Cardiac muscle cell (in vitro differentiated cells and primary cell): Measurements from ENCODE around the gene C5orf58. TPM values are rescaled to one million over a fixed set of nuclear protein-coding genes. Genes with fewer than 3 reads are reported as not detected.
A peak's percentile ranks its signal among the peaks of the same experiment; 100 is the strongest.
"Not testable (repeated sequence)": the region's sequence is repeated elsewhere in the genome, so short reads cannot be mapped to it uniquely, and the experiment has no call there.

Experiments
- DNase-seq, 2 donors: peaks; one replicate each; pipeline versions ENCODE4 v3.0.0 to v3.0.0-alpha.2; 2010 to 2017; ENCODE audit warnings: low read depth in 1 of 2, low spot score in 1 of 2
- H3K27ac ChIP-seq: fragments of 200-600 bp; sonication (generic); 2 replicates; pipeline ENCODE4 v1.5.1; 2016
- H3K27me3 ChIP-seq: fragments of 200-600 bp; sonication (generic); 2 replicates; pipeline ENCODE4 v1.6.0; 2016; ENCODE audit warnings: control low read depth
- H3K36me3 ChIP-seq: fragments of 200-600 bp; sonication (generic); 2 replicates; pipeline ENCODE4 v1.5.1; 2016; ENCODE audit warnings: control low read depth
- H3K4me1 ChIP-seq: fragments of 200-600 bp; sonication (generic); 2 replicates; pipeline ENCODE4 v1.8.1; 2017; ENCODE audit warnings: low read depth, mild to moderate bottlenecking, mixed run types
- H3K4me3 ChIP-seq: fragments of 200-600 bp; sonication (generic); 2 replicates; pipeline ENCODE4 v1.5.1; 2016; ENCODE audit warnings: mild to moderate bottlenecking
- H3K9me3 ChIP-seq: fragments of 200-600 bp; sonication (generic); 2 replicates; pipeline ENCODE4 v1.5.1; 2017; ENCODE audit warnings: low read depth, mild to moderate bottlenecking, control low read depth
- polyA plus RNA-seq: library from polyadenylated mRNA; unstranded; fragments of >200 nt; fragmentation: Nextera tagmentation; extraction: Ambion mirVana; gene quantifications from 2 replicates; pipeline ENCODE4 v1.2.1, GENCODE V29; 2016
- total RNA-seq: library from RNA; depleted of rRNA; stranded (reverse); fragments of >200 nt; gene quantifications from 2 replicates; pipeline ENCODE4 v1.2.3, GENCODE V29; 2016
- TF ChIP-seq, protein P1 (sequence below): IDR thresholded peaks from 2 replicates; pipeline ENCODE4 v1.5.1; 2012; ENCODE audit warnings: low read depth, mild to moderate bottlenecking, low read length

The C5orf58 gene
- total and polyA plus RNA-seq, 2 experiments from 2014 or later = not detected

DNA sequence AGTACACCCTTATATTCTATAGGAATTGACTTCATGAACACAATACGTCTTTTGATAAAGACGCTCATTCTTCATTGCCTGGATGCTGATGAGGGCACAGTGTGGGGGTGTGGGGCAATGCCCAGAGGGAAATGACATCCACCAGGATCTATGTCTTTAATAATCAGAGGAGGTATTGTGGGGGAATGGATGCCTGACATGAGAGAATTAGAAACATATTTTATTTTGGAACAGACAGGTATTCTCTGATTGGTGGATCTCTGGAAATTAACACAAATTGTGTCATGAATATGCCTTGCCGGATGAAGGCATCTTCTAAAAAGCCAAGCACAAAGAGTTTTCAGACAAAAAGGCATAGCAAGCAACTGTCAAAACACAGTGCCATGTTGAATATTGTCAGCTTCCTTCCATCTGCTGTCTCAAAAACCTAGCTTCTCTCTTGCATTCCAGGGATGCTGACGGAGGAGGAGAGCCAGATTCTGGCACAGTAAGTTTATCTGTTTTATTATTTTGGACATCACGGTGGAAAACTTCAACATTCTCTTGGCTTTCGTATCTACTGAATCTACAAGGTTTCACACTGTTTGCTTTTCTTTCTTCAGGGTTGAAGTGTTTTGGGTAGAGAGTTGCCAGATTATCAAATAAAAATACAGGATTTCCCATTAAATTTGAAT, 3.9 kb upstream of the C5orf58 start:
- DNase-seq = no peak
- no peaks in the 10 kb centered on the region for H3K4me1 ChIP-seq
- no peak overlapping the region for H3K4me3 ChIP-seq
- H3K36me3 ChIP-seq = no peaks in the 10 kb centered on the region
- H3K27me3 ChIP-seq = no peaks in the 10 kb centered on the region
- no peaks in the 10 kb centered on the region for H3K9me3 ChIP-seq
- H3K27ac ChIP-seq = no peak overlapping the region
- TF ChIP-seq, protein P1, sequence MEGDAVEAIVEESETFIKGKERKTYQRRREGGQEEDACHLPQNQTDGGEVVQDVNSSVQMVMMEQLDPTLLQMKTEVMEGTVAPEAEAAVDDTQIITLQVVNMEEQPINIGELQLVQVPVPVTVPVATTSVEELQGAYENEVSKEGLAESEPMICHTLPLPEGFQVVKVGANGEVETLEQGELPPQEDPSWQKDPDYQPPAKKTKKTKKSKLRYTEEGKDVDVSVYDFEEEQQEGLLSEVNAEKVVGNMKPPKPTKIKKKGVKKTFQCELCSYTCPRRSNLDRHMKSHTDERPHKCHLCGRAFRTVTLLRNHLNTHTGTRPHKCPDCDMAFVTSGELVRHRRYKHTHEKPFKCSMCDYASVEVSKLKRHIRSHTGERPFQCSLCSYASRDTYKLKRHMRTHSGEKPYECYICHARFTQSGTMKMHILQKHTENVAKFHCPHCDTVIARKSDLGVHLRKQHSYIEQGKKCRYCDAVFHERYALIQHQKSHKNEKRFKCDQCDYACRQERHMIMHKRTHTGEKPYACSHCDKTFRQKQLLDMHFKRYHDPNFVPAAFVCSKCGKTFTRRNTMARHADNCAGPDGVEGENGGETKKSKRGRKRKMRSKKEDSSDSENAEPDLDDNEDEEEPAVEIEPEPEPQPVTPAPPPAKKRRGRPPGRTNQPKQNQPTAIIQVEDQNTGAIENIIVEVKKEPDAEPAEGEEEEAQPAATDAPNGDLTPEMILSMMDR = no peak

DNA sequence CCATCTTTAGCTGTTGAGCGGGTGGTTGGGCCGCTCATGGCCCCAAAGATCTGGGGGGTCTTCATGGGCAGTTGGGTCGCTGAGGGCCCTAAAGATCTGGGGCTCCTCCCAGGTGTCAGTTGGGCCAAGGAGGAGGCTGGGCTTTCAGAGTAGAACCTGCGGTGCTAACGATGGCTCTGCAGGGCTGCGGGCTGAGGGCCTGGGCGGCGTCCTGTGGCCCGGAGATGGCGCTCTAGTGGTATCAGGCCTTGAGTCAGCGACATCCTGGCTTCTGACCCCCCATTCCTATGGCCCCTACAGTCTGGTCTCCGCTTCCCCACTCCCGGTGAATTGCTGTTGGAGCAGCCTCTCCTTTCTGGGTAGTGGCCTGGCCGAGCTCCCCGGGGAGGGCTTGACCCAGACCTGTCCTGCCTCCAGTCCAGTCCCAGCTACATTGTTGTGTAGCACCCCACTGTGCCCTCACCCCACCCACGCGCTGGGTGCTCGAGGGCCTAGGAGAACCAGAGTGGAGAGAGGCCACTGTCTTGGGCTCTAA, 640 bp downstream of the C5orf58 start:
- Histone ChIP-seq H3K9me3 (no peaks in the 10 kb centered on the region), H3K4me1 (no peaks in the 10 kb centered on the region), H3K36me3 (no peaks in the 10 kb centered on the region), H3K4me3 (no peak overlapping the region), H3K27ac (no peak overlapping the region), H3K27me3 (peaks cover 7% of the 10 kb centered on the region)
- DNase-seq = no peak
- TF ChIP-seq, protein P1 = no peak

DNA sequence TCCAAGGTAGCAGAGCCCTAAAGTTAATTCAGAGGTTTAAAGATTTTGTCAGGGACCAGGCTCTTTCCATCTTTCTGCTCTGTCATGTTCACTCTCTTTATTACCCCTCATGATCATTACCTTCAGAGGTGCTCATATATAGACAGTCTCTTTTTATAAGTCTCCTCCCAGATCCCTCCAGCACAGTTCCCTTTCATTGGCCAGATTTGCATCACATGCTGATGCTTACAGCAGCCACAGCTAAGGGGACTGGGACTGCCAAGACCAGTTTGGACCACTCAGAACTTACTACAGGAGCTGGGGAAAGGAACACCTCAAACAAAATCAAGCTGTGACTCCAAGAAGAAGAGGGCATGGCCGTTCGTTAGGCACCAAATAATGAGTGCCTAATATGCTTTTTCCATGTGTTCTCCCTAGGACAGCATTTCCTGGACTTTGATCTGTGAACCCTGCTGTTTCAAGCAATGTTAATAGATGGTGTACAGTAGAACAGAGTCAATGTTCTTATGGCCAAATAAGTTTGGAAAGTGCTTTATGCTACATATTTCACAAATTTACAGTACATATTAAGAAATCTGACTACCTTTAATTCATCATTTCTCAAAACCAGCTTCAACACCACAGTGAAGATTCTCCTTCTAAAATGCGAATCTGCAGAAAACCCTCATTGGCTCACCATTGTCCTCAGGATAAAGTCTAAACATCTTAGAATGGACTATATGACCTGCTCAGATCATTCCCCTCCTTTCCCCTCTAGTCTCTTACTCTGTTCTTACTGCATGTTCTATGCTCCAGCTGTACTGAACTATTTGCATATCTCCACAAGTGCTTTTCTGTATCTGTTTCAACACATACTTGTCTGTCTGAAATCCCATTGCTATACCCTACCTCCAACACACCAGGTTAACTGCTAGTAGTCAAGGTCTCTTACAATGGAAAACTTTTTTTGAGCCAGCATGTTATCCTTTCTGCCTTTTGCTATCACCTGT, 3.4 kb downstream of the C5orf58 start:
- Histone ChIP-seq H3K9me3 (no peaks in the 10 kb centered on the region), H3K4me1 (no peaks in the 10 kb centered on the region), H3K36me3 (no peaks in the 10 kb centered on the region), H3K27me3 (peaks cover 9% of the 10 kb centered on the region), H3K27ac (no peak overlapping the region), H3K4me3 (no peak overlapping the region)
- TF ChIP-seq, protein P1 = no peak
- peak in 1 of 2 donors; percentile 41 for DNase-seq

DNA sequence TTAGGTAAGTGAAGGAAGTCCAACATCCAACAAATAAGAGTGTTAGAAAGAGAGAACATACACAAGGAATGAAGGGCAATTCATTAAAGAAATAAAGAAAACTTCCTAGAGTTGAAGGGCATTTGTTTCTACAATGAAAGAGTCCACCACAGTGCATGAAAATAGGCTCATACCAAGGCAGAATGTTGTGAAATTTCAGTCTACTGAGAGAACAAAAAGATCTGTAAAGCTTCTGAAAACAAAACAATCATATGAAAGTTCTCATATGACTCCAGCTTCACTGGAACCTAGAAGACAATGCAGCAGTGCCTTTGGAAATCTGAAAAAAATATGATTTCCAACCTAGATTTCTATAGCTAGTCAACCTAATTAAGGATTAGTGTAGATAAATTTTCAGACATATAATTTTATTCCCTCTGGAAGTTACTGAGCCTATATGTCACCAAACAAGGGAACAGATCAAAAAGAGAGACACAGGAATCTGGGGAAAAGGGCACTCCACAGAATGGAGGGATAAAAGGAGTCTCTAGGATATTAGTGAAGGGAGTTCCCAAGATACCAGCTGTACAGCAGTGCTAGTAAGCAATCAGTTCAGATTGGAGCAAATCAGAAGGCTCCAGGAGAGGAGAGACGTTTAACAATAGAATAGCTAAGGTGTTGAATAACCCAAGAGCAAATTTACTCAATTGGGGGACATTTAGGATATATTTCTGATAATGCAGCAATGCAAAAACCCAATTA, 5.8 kb downstream of the C5orf58 start:
- TF ChIP-seq, protein P1 = no peak
- no peak for DNase-seq
- H3K9me3 ChIP-seq = no peaks in the 10 kb centered on the region
- H3K27ac ChIP-seq = no peak overlapping the region
- H3K4me1 ChIP-seq = no peaks in the 10 kb centered on the region
- peaks cover 9% of the 10 kb centered on the region for H3K27me3 ChIP-seq
- no peak overlapping the region for H3K4me3 ChIP-seq
- no peaks in the 10 kb centered on the region for H3K36me3 ChIP-seq

DNA sequence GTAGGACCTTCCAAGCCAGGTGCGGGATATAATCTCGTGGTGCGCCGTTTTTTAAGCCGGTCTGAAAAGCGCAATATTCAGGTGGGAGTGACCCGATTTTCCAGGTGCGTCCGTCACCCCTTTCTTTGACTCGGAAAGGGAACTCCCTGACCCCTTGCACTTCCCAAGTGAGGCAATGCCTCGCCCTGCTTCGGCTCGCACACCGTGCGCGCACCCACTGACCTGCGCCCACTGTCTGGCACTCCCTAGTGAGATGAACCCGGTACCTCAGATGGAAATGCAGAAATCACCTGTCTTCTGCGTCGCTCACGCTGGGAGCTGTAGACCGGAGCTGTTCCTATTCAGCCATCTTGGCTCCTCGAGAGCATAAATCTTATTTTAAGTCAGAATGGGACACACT, 12.7 kb downstream of the C5orf58 start:
- H3K4me1 ChIP-seq, H3K27me3 ChIP-seq, H3K4me3 ChIP-seq, H3K9me3 ChIP-seq, H3K36me3 ChIP-seq, DNase-seq, H3K27ac ChIP-seq: not testable (repeated sequence)
